Measurements from ENCODE around the gene ZNF841.
"Not testable (repeated sequence)": the region's sequence is repeated elsewhere in the genome, so short reads cannot be mapped to it uniquely, and the experiment has no call there.

The ZNF841 gene

GRCh38 chr19:52095172-52096014 is at the start of gene ZNF841:
TSS of gene ZNF841 (minus strand) at chr19:52095765. CDS start at chr19:52084801, 10,964 bp downstream.
- DNase-seq, result peak; percentile 91

- no peak for DNase-seq
These were observed 46.5 kb upstream of the ZNF841 start for GRCh38 chr19:52142001-52142595.

- no peak for DNase-seq
These were observed 45.6 kb upstream of the ZNF841 start for GRCh38 chr19:52141203-52141602.

- no peak for DNase-seq
These were observed 44.6 kb upstream of the ZNF841 start for GRCh38 chr19:52140032-52140710.

GRCh38 chr19:52139252-52140031 is 43.9 kb upstream of the ZNF841 start, which contains the start of gene ZNF616:
TSS of gene ZNF616 (minus strand) at chr19:52139938. CDS start at chr19:52130512, 9,426 bp downstream.
- DNase-seq, result peak; percentile 97

GRCh38 chr19:52138983-52139251 is 43.4 kb upstream of the ZNF841 start:
- no peak for DNase-seq

- no peak for DNase-seq
These were observed 42.9 kb upstream of the ZNF841 start for GRCh38 chr19:52138278-52138982.

GRCh38 chr19:52120286-52120685 is 24.7 kb upstream of the ZNF841 start:
- no peak for DNase-seq

DNA sequence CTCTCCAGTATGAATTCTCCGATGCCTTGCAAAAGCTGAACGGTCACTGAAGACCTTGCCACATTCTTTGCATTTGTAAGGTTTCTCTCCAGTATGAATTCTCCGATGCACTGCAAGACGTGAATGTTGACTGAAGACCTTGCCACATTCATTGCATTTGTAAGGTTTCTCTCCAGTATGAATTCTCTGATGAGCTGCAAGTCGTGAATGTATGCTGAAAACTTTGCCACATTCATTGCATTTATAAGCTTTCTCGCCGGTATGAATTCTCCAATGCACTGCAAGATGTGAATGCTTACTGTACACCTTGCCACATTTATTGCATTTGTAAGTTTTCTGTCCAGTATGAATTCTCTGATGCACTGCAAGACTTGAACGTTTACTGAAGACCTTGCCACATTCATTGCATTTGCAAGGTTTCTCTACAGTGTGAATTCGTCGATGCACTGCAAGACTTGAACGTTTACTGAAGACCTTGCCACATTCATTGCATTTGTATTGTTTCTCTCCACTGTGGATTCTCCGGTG is 20.0 kb upstream of the ZNF841 start:
- DNase-seq, result no peak

- no peak for DNase-seq
These were observed 19.1 kb upstream of the ZNF841 start for GRCh38 chr19:52114691-52115090.

DNA sequence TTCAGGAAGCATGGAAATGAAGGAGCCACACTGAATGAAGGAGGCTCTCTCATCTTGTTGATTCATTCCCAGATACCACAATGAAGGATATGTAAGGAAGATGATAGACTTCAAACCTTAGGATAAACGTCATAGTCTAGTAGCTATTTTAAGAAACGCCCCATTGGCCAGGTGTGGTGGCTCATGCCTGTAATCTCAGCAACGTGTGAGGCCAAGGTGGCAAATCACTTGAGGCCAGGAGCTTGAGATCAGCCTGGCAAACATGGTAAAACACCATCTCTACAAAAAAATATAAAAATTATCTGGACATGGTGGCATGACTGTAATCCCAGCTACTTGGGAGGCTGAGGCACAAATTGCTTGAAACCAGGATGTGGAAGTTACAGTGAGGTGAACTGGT is 17.1 kb upstream of the ZNF841 start:
- DNase-seq, result no peak

GRCh38 chr19:52110780-52111179 is 15.2 kb upstream of the ZNF841 start:
- DNase-seq, result no peak

GRCh38 chr19:52102782-52103181 is 7.2 kb upstream of the ZNF841 start:
- no peak for DNase-seq

DNA sequence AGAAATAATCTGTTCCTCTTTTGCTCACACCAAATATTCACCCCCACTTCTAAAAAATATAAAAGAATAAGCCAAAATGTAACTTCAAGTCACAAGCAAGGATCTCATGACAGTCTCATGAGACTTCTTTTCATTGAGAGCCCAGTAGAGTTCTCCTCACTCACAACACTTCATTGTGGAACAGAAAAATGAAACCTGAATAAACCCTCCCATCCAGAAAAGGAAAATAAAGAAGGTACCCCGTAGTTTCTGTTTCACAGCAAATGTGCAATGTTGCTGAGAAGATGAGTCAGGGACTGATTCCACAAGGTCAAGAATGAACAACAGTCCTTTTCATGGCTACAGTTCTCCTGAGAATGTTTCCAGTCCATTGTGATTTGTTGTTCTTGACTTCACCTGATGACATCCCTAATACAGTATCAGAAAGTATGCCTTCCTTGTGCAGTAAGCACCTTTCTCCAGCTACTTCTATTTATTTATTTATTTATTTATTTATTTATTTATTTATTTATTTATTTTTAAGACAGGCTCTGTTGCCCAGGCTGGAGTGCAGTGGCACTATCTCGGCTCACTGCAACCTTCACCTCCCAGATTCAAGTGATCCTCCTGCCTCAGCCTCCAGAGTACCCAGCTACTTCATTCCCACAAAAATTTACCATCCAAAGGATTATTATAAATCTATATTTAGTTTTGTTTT is 6.4 kb upstream of the ZNF841 start:
- DNase-seq, result no peak

GRCh38 chr19:52099497-52100138 is 4.1 kb upstream of the ZNF841 start:
- no peak for DNase-seq

DNA sequence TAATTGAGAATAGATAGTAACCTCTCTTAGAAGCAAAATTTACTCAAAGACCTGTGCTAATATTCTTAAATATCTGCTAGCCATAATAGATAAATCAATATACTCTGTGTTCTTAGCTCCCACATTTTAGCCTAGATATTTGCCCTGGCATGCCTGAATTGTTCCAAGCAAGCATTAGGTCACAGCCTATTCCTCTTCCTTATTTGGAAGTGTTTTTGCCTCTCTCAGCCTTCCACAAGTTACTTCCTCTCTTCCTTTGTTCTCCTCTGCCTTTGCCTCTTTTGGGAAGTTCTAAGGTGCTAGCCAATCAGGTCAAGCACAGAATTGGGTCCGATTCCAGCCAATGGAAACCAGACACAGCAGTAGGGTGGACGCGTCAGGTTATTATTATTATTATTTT is 851 bp upstream of the ZNF841 start:
- not testable (repeated sequence) for DNase-seq

GRCh38 chr19:52094526-52095130 is 937 bp downstream of the ZNF841 start:
- no peak for DNase-seq

DNA sequence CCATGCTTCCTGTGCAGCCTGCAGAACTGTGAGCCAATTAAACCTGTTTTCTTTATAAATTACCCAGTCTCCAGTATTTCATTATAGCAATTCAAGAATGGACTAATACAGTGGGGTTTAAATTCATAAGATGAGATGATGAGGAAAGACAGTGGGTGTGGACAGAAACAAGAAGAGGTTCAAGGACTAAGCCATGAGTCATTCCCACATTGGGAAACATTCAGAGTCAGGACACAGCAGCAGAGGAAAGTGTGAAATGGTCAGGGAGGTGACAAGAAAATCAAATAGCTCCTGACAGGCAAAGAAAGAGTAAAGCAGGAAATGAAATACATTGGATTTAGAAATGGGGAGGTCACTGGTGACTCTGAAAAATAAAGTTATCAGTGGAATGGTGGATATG is 9.1 kb downstream of the ZNF841 start:
- DNase-seq, result no peak

DNA sequence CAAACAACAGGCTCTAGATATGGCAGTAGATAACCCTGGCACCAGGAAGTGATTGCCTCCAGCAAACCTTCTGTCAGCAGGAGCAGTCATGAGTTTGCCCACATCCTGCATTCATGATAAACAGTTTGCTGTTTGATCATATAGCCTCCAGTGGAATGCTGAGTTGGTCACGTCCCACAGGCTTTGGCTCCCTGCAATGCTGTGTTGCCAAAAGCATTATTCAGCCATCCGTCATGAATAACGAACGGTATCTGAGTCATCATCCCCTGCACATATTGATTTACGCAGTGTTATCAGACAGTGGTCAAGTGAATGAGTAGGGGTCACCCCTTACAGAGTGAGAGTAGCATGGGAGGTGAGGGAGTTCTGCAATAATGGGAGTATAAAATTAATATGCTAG is 25.1 kb downstream of the ZNF841 start:
- no peak for DNase-seq

GRCh38 chr19:52069653-52070052 is 25.9 kb downstream of the ZNF841 start:
- no peak for DNase-seq

Measured in CD4-positive, alpha-beta T cell treated with Interleukin-21 for 1 hour (primary cell).